ENCODE measurements around the gene GTF3C6.
"Not testable (repeated sequence)": the region's sequence is repeated elsewhere in the genome, so short reads cannot be mapped to it uniquely, and the experiment has no call there.

GTF3C6 gene

GRCh38 chr6:110976575-110976974 is 18.1 kb downstream of the GTF3C6 start:
- DNase-seq (ENCODE audit: low read depth, low spot score) = no peak
- H3K27ac ChIP-seq = no peak overlapping the region

GRCh38 chr6:110979565-110980101 is 21.1 kb downstream of the GTF3C6 start:
- no peak overlapping the region for H3K27ac ChIP-seq
- DNase-seq (ENCODE audit: low read depth, low spot score) = no peak

- H3K27ac ChIP-seq = no peak overlapping the region
- no peak for DNase-seq (ENCODE audit: low read depth, low spot score)
These were observed 21.7 kb downstream of the GTF3C6 start for GRCh38 chr6:110980227-110980626.

GRCh38 chr6:110980648-110981047 is 22.1 kb downstream of the GTF3C6 start:
- DNase-seq (ENCODE audit: low read depth, low spot score) = no peak
- no peak overlapping the region for H3K27ac ChIP-seq

- DNase-seq (ENCODE audit: low read depth, low spot score) = no peak
- peak overlapping the region; percentile 82 for H3K27ac ChIP-seq
These were observed 22.7 kb downstream of the GTF3C6 start for GRCh38 chr6:110981202-110981600.

- no peak overlapping the region for H3K27ac ChIP-seq
- no peak for DNase-seq (ENCODE audit: low read depth, low spot score)
These were observed 32.5 kb downstream of the GTF3C6 start for GRCh38 chr6:110990840-110991576.

- DNase-seq (ENCODE audit: low read depth, low spot score) = no peak
- no peak overlapping the region for H3K27ac ChIP-seq
These were observed 38.2 kb downstream of the GTF3C6 start for GRCh38 chr6:110996691-110997090.

GRCh38 chr6:110999634-111000270 is 41.2 kb downstream of the GTF3C6 start:
- no peak for DNase-seq (ENCODE audit: low read depth, low spot score)
- peak overlapping the region; percentile 42 for H3K27ac ChIP-seq

GRCh38 chr6:111002350-111002749 is 43.8 kb downstream of the GTF3C6 start:
- no peak for DNase-seq (ENCODE audit: low read depth, low spot score)
- peak overlapping the region; percentile 42 for H3K27ac ChIP-seq

GRCh38 chr6:111011360-111012142 is 53.0 kb downstream of the GTF3C6 start:
- no peak overlapping the region for H3K27ac ChIP-seq
- no peak for DNase-seq (ENCODE audit: low read depth, low spot score)

- no peak for DNase-seq (ENCODE audit: low read depth, low spot score)
- H3K27ac ChIP-seq = no peak overlapping the region
These were observed 53.6 kb downstream of the GTF3C6 start for GRCh38 chr6:111012143-111012452.

- not testable (repeated sequence) for DNase-seq (ENCODE audit: low read depth, low spot score); H3K27ac ChIP-seq
These were observed 54.0 kb downstream of the GTF3C6 start for GRCh38 chr6:111012520-111012919.

- H3K27ac ChIP-seq = no peak overlapping the region
- DNase-seq (ENCODE audit: low read depth, low spot score) = no peak
These were observed 54.8 kb downstream of the GTF3C6 start for GRCh38 chr6:111013144-111013915.

GRCh38 chr6:111015389-111016124 is 57.1 kb downstream of the GTF3C6 start:
- no peak overlapping the region for H3K27ac ChIP-seq
- DNase-seq (ENCODE audit: low read depth, low spot score) = no peak

GRCh38 chr6:111017241-111017640 is 58.7 kb downstream of the GTF3C6 start:
- H3K27ac ChIP-seq; DNase-seq (ENCODE audit: low read depth, low spot score): not testable (repeated sequence)

Data from epithelial cell of prostate (primary cell).